ENCODE data around the gene ZNF777. TPM values are rescaled to one million over a fixed set of nuclear protein-coding genes. Genes with fewer than 3 reads are reported as not detected.

The ZNF777 gene
- polyA plus RNA-seq, 3 donors: 0.13 to 2.0 (median 0.25) TPM

GRCh38 chr7:149468208-149468607 lies 7.3 kb upstream of the ZNF777 start:
- Histone ChIP-seq H3K9me3 (replicated peaks in 1 of 2; ENCODE audit: control insufficient read depth in 1 of 2, insufficient read depth in 1 of 2, low read length in 2 of 2) (peaks cover 0 to 6% of the 10 kb centered on the region in 2 donors), H2AFZ (ENCODE audit: insufficient read depth, low read depth, low read length, poor library complexity, severe bottlenecking) (no peak overlapping the region)
- intact Hi-C loops (cut with micrococcal nuclease): no loop called here

DNA sequence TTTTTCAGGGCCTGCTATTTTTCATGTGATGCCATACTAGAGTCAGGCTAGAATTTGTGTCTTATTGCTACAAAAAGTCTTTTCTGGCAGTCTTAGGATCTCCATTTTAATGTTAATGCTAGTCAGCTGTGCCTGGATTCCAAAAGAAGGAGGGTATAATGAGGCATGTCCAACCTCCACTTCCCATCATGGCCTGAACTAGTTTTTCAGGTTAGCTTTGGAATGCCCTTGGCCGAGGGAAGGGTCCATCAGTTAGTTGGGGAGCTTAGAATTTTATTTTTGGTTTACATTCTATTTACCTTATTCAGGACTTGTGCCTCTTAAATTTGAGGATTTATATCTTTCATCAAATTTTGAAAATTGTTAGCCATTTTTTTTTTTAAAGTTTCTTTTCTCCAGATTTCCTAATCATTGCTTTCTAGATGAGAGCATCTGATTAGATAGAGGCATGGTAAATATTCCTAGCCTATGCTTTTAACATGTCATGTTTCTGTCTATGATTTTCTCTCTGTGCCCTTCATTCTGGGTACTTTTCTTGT lies 6.5 kb upstream of the ZNF777 start:
- DNase-seq: no peak
- Histone ChIP-seq H3K4me2 (replicated peaks; ENCODE audit: extremely low read depth, low read length, poor library complexity, severe bottlenecking) (no peak overlapping the region), H3K4me3 (replicated peaks in 1 of 3; ENCODE audit: low read depth in 2 of 3, low read length in 3 of 3) (no peak overlapping the region), H3K9ac (ENCODE audit: insufficient read depth, low read length, poor library complexity, severe bottlenecking) (no peak overlapping the region), H3K4me1 (ENCODE audit: control insufficient read depth in 1 of 2, insufficient read depth in 2 of 2, low read length in 2 of 2) (no peaks in the 10 kb centered on the region), H3K79me2 (ENCODE audit: insufficient read depth, low read length) (no peaks in the 10 kb centered on the region), H3K36me3 (replicated peaks in 1 of 2; ENCODE audit: control insufficient read depth in 1 of 2, insufficient read depth in 2 of 2, low read length in 2 of 2) (peaks cover 0 to 11% of the 10 kb centered on the region in 2 donors), H2AFZ (ENCODE audit: insufficient read depth, low read depth, low read length, poor library complexity, severe bottlenecking) (no peak overlapping the region), H4K20me1 (ENCODE audit: insufficient read depth, low read length) (peaks cover 10% of the 10 kb centered on the region), H3K27ac (ENCODE audit: low read depth in 1 of 2, low read length in 2 of 2) (no peak overlapping the region), H3K27me3 (ENCODE audit: control insufficient read depth in 2 of 2, insufficient read depth in 2 of 2, low read length in 2 of 2) (peaks cover 0 to 24% of the 10 kb centered on the region in 2 donors), H3K9me3 (replicated peaks in 1 of 2; ENCODE audit: control insufficient read depth in 1 of 2, insufficient read depth in 1 of 2, low read length in 2 of 2) (peaks cover 0 to 6% of the 10 kb centered on the region in 2 donors)
- intact Hi-C loops (cut with micrococcal nuclease): no loop called here
- H3K9me3 Mint-ChIP-seq: peaks cover 0 to 12% (median 7%) of the 10 kb centered on the region in 7 donors
- whole genome bisulfite sequencing (ENCODE audit: insufficient coverage): no CpG with 5 or more reads among the region's 1 CpG
- no peak for TF ChIP-seq CTCF (IDR thresholded peaks at IDR 0.05)
- peaks cover 8 to 11% of the 10 kb centered on the region in 2 donors for H3K36me3 Mint-ChIP-seq
- peaks cover 3 to 22% (median 16%) of the 10 kb centered on the region in 3 donors for H3K27me3 Mint-ChIP-seq (ENCODE audit: low read depth in 3 of 3)
- no peak overlapping the region for H3K4me3 Mint-ChIP-seq
- H3K27ac Mint-ChIP-seq: no peak overlapping the region
- peaks cover 2% of the 10 kb centered on the region for H3K4me1 Mint-ChIP-seq

More at GRCh38 chr7:149468208-149468607, 7.3 kb upstream of the ZNF777 start:
- peaks cover 0 to 13% (median 7%) of the 10 kb centered on the region in 7 donors for H3K9me3 Mint-ChIP-seq
- Histone ChIP-seq H4K20me1 (ENCODE audit: insufficient read depth, low read length) (peaks cover 14% of the 10 kb centered on the region), H3K9ac (ENCODE audit: insufficient read depth, low read length, poor library complexity, severe bottlenecking) (no peak overlapping the region), H3K4me3 (replicated peaks in 1 of 3; ENCODE audit: low read depth in 2 of 3, low read length in 3 of 3) (no peak overlapping the region), H3K4me1 (ENCODE audit: control insufficient read depth in 1 of 2, insufficient read depth in 2 of 2, low read length in 2 of 2) (no peaks in the 10 kb centered on the region), H3K27ac (ENCODE audit: low read depth in 1 of 2, low read length in 2 of 2) (no peak overlapping the region), H3K27me3 (ENCODE audit: control insufficient read depth in 2 of 2, insufficient read depth in 2 of 2, low read length in 2 of 2) (peaks cover 0 to 17% of the 10 kb centered on the region in 2 donors), H3K4me2 (replicated peaks; ENCODE audit: extremely low read depth, low read length, poor library complexity, severe bottlenecking) (no peak overlapping the region), H3K79me2 (ENCODE audit: insufficient read depth, low read length) (no peaks in the 10 kb centered on the region), H3K36me3 (replicated peaks in 1 of 2; ENCODE audit: control insufficient read depth in 1 of 2, insufficient read depth in 2 of 2, low read length in 2 of 2) (peaks cover 7 to 19% of the 10 kb centered on the region in 2 donors)
- H3K27ac Mint-ChIP-seq: no peak overlapping the region
- 89% methylated on average over 3 of the region's 5 CpGs for WGBS (ENCODE audit: insufficient coverage)
- H3K4me3 Mint-ChIP-seq: no peak overlapping the region
- peaks cover 2 to 22% (median 12%) of the 10 kb centered on the region in 3 donors for H3K27me3 Mint-ChIP-seq (ENCODE audit: low read depth in 3 of 3)
- H3K36me3 Mint-ChIP-seq: peaks cover 16 to 19% of the 10 kb centered on the region in 2 donors
- H3K4me1 Mint-ChIP-seq: peaks cover 2% of the 10 kb centered on the region
- no peak for TF ChIP-seq CTCF (IDR thresholded peaks at IDR 0.05)
- DNase-seq: no peak
